ENCODE data around the gene ZBTB16. TPM values are rescaled to one million over a fixed set of nuclear protein-coding genes. Genes with fewer than 3 reads are reported as not detected.
A peak's percentile ranks its signal among the peaks of the same experiment; 100 is the strongest.

Gene ZBTB16
- total and polyA plus RNA-seq, 3 donors from 2014 or later: 11.4 to 88.5 (median 51.5) TPM

DNA sequence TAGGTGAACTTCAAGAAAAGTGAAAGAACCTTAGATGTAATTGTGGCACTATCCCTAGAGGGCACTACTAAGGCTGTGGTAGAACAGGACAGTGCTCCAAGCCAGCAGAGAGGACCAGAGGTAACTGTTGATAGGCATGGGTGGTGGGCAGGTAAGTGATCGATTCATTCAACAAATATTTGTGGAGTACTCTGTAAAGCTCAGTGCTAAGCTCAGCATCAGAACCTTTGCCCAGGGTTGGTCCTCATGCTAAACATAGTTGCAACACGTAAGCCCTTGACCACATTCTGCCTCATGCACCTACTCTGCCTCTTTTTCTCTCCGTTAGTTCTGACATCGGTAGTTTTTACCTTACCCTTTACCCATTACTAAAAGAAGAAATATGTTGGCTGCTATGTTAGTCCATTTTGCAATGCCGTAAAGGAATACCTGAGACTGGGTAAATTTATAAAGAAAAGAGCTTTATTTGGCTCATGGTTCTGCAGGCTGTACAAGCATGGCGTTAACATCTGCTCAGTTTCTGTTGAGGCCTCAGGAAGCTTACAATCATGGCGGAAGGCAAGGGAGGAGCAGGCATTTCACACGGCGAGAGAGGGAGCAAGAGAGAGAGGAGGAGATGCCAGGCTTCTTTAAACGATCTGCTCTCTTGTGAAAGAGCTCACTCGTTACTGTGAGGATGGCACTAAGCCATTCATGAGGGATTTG lies 218.3 kb downstream of the ZBTB16 start:
- intact Hi-C loops (cut with DNase I; ENCODE audit: low total_unique reads): no loop called here
- H3K4me3 ChIP-seq: no peak overlapping the region
- TF ChIP-seq, protein P1, sequence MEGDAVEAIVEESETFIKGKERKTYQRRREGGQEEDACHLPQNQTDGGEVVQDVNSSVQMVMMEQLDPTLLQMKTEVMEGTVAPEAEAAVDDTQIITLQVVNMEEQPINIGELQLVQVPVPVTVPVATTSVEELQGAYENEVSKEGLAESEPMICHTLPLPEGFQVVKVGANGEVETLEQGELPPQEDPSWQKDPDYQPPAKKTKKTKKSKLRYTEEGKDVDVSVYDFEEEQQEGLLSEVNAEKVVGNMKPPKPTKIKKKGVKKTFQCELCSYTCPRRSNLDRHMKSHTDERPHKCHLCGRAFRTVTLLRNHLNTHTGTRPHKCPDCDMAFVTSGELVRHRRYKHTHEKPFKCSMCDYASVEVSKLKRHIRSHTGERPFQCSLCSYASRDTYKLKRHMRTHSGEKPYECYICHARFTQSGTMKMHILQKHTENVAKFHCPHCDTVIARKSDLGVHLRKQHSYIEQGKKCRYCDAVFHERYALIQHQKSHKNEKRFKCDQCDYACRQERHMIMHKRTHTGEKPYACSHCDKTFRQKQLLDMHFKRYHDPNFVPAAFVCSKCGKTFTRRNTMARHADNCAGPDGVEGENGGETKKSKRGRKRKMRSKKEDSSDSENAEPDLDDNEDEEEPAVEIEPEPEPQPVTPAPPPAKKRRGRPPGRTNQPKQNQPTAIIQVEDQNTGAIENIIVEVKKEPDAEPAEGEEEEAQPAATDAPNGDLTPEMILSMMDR (IDR thresholded peaks at IDR 0.05): no peak
- TF ChIP-seq POLR2A (IDR thresholded peaks at IDR 0.05): no peak
- H3K4me1 ChIP-seq: no peaks in the 10 kb centered on the region
- no peak for DNase-seq
- H3K27me3 ChIP-seq: no peaks in the 10 kb centered on the region
- WGBS, 2 donors: 86 to 89% methylated on average over 11 of the region's 11 CpGs
- no peaks in the 10 kb centered on the region for H3K9me3 ChIP-seq
- no peak overlapping the region for H3K27ac ChIP-seq
- H3K36me3 ChIP-seq (ENCODE audit: low read depth, missing control alignments): no peaks in the 10 kb centered on the region

GRCh38 chr11:114278342-114279065 lies 219.0 kb downstream of the ZBTB16 start:
- Histone ChIP-seq H3K4me1 (no peaks in the 10 kb centered on the region), H3K9me3 (no peaks in the 10 kb centered on the region), H3K36me3 (ENCODE audit: low read depth, missing control alignments) (no peaks in the 10 kb centered on the region), H3K27me3 (no peaks in the 10 kb centered on the region), H3K4me3 (no peak overlapping the region), H3K27ac (no peak overlapping the region)
- DNase-seq: no peak
- 84 to 89% methylated on average over 3 to 4 of the region's 4 CpGs for WGBS, 2 donors
- intact Hi-C loops (cut with DNase I; ENCODE audit: low total_unique reads): no loop called here
- TF ChIP-seq, protein P1 (IDR thresholded peaks at IDR 0.05): no peak
- TF ChIP-seq POLR2A (IDR thresholded peaks at IDR 0.05): no peak

DNA sequence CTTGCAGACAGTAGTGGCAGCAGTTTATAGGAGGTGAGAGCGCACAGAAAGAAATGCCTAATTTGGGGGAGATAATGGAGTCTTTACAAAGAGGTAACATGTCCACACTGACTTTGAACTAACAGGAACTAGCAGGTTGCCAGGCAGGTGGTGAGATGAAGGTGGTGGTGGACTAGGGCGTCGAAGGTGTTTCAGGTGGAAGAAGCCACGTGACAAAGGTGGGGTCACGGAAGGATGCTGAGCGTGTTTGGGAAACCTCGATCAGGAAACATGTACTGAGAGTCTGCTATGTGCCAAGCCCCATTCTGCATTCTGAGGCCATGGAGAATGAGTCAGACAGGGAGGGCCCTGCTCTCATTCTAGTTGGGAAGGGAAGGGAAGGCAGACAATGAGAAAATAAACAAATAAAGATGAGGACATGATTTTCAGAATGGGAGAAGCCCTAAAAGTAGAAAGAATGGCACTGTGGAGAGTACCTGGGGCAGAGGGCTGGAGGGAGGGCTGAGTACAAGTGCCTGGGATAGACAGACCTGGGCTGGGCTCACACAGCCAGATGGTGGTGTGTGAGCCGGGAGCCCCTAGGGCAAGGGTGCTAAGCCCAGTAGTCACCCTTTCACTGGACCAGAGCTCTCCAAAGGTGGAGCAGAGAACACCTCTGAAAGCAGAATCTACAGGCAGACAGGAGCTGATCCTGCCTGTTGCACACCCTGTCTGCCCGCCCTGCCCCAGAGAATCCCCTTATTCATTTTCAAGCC lies 220.5 kb downstream of the ZBTB16 start:
- intact Hi-C loops (cut with DNase I; ENCODE audit: low total_unique reads): no loop called here
- no peak for TF ChIP-seq POLR2A (IDR thresholded peaks at IDR 0.05)
- TF ChIP-seq, protein P1 (IDR thresholded peaks at IDR 0.05): no peak
- Histone ChIP-seq H3K4me1 (no peaks in the 10 kb centered on the region), H3K9me3 (no peaks in the 10 kb centered on the region), H3K36me3 (ENCODE audit: low read depth, missing control alignments) (no peaks in the 10 kb centered on the region), H3K27me3 (no peaks in the 10 kb centered on the region), H3K27ac (no peak overlapping the region), H3K4me3 (no peak overlapping the region)
- WGBS, 2 donors: 88 to 92% methylated on average over 9 of the region's 9 CpGs
- DNase-seq: no peak

DNA sequence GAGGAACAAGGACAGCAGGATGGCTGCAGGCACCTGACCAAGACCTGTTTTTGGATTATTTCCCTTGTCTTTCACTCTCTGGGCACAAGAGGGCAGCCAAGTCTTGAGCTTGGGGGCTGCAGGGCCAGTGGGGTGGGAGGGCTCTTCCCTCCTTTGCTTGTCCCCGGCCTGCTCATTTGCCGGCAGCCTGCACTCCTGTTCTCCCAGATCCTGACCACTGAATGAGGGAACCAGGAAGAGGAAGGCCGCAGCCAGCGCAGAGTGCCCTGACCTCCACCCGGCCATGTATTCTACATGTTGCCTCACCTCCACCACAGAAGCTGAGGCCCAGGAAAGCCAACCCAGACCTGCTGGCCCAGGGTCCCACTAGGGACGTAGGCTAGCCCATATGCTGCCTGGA lies 221.2 kb downstream of the ZBTB16 start:
- H3K27me3 ChIP-seq: no peaks in the 10 kb centered on the region
- TF ChIP-seq, protein P1 (IDR thresholded peaks at IDR 0.05): peak in 2 of 3 experiments; percentile 30 to 43
- TF ChIP-seq POLR2A (IDR thresholded peaks at IDR 0.05): no peak
- intact Hi-C loops (cut with DNase I; ENCODE audit: low total_unique reads): no loop called here

More for the DNA sequence above, 221.2 kb downstream of the ZBTB16 start:
- 50 to 57% methylated on average over 4 to 6 of the region's 6 CpGs for WGBS, 2 donors
- H3K36me3 ChIP-seq (ENCODE audit: low read depth, missing control alignments): no peaks in the 10 kb centered on the region
- no peaks in the 10 kb centered on the region for H3K9me3 ChIP-seq
- no peak overlapping the region for H3K27ac ChIP-seq
- H3K4me1 ChIP-seq: no peaks in the 10 kb centered on the region
- H3K4me3 ChIP-seq: no peak overlapping the region
- peak; percentile 50 for DNase-seq

Measured in testis (tissue), 3 donors.